TTC549 (cell line): ENCODE measurements around the gene SLAMF1.

ENCODE experiments used
- FAIRE-seq: peaks from 2 replicates; lab custom pipeline; 2012; peaks lifted over from hg19 to GRCh38; lab: Jason Lieb, UNC

The SLAMF1 gene

GRCh38 chr1:160558660-160559380 lies 88.0 kb downstream of the SLAMF1 start:
- FAIRE-seq = no peak
